GM15510 (cell line): Measurements from ENCODE around the gene TTLL10.

Source experiments
- POLR2A ChIP-seq: IDR thresholded peaks from 3 replicates; pipeline ENCODE4 v1.6.1; 2011; ENCODE audit warnings: borderline replicate concordance; ENCODE audit not compliant: insufficient read length; ENCODE audit errors: extremely low read depth

TTLL10 gene

DNA sequence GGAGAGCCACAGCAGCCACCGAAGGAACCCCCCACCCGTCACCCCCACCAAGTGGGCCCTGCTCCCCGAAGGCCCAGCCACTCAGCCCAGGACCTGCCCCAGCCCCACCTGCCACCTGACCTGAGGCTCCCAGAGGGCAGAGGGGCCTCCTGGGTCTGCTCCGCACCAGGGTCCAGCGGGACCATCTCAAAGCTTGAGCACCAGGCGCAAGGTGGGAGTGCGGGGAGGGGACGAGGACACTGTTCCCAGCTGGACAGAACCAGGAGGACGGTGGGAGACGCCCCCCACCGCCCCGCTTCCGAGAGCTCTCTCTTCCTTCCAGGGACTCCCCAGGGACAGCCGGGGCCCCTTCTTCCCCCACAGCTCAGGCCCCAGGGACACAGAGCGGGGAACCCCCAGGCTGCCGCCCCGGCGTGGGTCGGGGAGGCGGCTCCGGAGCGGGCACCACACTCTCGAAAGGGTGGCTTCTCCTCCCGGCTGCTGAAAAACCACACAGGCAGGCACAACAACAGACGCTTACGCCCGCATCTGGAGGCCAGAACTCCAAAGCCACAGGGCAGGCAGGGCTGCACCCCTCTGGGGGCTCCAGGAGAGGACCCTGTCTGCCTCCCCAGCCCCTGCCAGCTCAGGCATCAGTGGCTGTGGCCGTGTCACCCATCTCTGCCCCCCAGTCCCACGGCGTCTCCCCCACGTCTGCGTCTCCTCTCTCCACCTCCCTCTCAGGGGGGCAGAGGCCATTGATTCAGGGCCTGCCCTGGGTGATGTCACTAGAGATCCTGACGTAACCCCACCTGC lies 1.9 kb upstream of the TTLL10 start:
- TF ChIP-seq POLR2A, result no peak

DNA sequence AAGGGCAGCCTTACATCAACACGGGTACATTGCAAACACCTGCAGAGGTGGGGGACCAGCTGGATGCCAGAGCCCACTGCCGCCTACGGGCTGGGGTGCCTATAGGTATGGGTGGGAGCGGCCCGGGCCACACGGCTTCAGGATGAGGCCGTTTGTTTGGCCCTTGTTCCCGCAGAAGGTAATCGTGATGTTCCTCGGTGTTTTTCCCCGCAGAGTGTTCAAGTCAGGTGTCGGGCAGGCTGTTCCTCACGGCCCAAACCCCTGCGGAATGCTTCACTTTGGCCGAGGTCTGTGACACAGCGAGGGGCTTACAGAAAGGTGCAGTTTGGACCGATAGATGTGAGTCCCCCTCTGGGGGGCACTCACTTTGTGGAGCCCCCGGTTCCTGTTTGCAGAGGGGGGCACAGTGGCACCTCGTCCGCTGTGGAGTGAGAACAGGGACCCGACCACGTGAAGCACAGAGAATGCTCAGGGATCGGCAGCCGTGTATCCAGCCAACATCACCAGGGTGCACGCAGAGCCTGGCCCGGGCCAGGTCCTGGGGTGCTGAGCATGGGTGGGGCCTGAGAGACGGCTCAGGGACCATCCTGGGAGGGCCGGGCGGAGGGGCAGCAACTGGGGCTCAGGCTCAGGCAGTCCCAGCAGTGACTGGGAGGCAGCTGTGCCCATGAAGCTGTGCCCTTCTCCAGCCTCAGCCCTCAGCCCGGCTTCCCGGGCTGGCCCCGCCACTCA lies 453 bp upstream of the TTLL10 start:
- no peak for TF ChIP-seq POLR2A

DNA sequence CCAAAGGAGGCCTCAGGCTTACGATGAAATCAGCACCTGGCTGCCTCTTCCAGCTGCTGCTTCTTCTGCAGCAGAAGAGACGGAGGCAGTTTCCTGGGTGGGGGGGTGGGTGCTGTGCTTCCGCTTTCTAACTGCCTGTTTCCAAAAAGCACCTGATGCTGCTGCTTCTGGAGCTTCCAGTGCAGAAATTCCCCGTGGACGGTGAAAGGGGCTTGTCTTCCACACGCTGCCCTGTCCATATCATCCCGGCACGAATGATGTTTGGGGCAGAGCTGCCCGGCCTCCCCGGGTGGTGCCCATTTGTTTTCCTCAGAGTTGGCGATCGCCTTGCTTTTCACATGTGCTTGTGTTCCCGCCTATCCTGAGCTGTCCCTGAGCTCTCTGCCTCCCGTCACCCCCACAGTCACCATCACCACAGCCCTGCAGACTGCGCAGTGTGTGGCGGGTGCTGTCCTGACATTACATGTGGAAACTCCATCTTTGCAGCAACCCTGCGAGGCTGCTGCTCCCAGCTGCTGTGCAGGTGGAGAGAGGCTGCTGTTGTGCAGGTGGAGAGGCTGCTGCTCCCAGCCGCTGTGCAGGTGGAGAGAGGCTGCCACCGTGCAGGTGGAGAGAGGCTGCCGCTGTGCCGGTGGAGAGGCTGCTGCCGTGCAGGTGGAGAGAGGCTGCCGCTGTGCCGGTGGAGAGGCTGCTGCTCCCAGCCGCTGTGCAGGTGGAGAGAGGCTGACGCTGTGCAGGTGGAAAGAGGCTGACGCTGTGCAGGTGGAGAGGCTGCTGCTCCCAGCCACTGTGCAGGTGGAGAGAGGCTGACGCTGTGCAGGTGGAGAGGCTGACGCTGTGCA lies 1.8 kb downstream of the TTLL10 start:
- TF ChIP-seq POLR2A, result no peak

DNA sequence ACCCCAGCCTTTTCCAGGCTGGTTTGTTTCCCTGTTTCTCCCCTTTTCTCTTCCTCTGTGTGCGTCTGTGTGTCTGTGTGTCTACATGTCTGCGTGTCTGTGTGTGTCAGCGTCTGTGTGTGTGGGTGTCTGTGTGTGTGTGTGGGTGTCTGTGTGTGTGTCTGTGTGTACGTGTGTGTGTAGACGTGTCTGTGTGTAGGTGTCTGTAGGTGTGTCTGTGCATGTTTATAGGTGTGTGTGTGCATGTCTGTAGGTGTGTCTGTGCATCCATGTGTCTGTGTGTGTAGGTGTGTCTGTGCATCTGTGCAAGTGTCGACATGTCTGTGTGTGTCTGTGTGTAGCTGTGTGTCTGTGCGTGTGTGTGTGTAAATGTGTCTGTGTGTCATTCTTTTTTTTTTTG lies 3.3 kb downstream of the TTLL10 start:
- no peak for TF ChIP-seq POLR2A

DNA sequence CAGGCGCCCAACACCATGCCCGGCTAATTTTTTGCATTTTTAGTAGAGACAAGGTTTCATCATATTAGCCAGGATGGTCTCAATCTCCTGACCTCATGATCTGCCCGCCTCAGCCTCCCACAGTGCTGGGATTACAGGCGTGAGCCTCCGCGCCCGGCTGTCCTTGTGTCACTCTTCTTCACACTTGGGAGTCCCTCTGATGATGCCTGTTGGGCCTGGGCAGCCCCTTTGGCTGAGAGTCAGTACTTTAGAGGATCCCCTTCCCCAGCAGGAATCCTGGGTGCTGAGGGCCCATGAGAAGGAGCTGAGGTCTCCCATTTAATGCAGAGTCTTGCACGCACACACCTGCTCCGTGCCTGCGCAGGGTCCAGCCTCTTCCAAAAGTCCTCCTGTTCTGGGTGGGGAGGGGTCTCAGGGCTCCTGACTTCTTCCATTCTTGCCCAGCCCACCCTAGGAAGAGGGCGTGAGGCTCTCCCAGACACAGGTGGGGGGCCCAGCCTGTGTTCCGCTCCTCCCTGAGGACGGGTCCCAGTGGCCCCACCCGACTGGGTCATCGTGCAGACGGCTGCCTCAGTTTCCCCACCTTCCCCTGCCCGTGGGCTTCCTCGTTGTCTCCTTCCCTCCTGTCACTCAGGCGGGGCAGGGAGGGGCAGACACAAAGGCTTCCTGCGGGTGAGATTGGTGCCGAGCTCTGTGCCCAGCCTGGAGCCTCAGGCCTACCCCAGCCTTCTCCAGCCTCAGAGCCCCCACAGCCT lies 3.9 kb downstream of the TTLL10 start:
- TF ChIP-seq POLR2A, result no peak

DNA sequence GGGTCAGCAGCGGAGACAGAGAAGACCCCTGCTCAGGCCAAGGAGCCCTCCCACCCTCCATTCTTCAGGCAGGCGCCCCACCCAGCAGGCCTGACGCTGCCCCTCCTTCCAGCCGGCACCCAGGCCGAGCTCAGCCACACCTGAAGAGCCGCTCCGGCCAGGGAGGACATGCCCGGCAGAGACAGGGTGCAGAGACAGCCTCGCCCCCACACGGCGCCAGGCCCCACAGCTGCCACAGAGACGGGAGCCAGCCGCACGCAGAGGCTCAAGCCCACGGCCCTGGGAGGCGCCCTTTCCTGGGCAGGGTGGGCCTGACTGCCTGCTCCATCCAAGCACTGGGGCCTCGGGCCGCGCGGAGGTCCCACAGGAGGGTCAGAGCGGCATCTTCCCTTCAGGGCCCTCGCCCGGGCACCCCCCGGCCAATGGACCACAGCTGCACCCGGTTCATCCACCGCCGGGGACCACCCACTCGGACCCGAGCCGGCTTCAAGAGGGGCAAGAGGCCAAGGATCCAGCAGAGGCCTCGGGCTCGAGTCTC lies 5.2 kb downstream of the TTLL10 start:
- TF ChIP-seq POLR2A, result no peak

DNA sequence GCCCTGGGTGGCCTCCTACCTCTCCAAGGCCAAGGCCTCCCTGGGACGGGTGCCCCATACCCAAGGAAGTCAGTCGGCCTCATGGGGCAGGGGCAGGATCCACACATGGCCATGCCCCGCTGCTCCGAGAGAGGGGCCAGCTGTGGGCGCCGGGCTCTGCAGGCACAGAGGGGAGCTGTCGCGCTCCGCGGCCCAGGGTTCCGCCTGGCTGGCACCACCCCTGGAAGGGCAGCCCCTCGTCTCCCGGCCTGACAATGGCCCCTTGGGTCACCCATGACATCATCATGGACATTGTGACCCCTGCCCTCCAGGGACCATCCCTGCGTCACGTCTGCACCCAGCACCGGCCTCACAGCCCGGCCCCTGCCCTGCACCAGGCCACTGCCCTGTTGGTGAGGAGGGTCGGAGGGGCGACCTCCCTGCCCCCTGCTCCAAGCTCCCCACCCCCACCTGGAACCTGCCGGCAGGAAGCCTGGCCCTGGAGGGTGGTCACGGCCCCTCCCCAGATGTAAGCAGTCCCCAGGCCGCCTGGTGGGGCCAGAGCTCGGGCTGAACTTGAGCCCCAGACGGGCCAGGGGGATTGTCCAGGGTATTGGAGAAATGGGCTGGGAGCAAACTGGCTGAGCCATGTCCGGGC lies 5.8 kb downstream of the TTLL10 start:
- no peak for TF ChIP-seq POLR2A

DNA sequence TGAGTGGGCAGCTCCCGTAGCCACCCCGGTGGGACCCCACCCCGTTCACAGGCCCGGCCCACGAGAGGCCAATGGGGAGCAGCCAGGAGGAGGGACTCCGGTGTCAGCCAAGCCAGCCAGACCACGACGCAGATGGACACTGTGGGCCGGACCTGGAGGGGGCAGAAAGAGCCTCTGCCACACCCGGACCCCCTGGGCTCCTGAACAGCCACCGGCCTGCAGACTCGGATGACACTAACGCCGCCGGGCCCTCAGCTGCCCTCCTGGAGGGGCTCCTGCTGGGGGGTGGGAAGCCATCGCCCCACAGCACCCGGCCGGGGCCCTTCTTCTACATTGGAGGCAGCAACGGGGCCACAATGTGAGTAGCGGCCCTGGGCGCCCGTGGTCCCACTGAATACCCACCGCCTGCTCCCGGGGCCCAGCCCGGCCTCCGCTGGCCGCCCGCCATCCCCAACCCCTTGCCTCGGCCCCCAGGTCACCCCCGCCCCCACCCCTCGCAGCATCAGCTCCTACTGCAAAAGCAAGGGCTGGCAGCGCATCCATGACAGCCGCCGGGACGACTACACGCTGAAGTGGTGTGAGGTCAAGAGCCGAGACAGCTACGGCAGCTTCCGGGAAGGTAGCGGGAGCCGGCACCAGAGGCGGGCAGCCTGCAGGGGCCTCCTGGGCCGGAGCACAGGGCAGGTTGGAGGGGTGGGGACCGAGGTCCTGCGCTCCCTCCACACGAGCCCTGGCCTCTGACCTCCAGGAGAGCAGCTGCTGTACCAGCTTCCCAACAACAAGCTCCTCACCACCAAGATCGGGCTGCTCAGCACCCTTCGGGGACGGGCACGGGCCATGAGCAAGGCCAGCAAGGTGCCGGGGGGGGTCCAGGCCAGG lies 6.5 kb downstream of the TTLL10 start:
- TF ChIP-seq POLR2A, result no peak

DNA sequence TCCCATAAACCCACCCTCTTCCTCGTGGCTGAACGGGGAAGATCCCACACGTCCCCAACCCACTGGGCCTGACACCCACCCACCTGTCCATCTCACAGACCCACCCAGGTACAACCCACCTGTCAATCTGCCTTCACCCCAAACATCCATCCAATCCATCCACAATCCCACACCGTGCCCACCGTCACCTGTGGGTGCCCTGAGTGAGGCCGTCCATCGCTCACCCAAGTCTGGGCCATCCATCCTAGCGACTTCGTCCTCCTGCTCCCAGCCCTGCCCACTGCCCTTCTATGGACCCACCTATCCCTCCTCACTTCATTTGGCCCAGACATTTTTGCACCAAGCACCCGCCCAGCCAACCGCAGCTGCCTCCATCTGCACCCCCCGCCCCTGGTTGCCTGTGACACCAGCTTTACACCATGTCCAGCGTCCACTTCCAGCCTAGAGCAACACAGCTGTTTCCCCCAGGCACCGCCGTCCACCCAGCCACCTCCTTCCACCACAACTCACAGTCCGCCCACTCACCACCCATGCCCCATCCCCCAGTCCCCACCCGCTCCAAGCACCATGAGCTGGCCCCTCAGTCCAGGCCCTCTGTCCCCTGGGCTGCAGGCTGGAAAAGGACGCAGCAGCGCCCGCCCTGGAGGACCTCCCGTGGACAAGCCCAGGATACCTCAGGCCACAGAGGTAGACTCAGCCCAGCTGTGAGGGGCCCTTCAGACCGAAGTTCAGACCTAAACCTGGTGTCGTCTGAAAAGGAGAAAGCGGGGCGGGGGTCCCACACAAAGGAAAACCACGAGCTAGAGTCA lies 7.7 kb downstream of the TTLL10 start:
- no peak for TF ChIP-seq POLR2A

DNA sequence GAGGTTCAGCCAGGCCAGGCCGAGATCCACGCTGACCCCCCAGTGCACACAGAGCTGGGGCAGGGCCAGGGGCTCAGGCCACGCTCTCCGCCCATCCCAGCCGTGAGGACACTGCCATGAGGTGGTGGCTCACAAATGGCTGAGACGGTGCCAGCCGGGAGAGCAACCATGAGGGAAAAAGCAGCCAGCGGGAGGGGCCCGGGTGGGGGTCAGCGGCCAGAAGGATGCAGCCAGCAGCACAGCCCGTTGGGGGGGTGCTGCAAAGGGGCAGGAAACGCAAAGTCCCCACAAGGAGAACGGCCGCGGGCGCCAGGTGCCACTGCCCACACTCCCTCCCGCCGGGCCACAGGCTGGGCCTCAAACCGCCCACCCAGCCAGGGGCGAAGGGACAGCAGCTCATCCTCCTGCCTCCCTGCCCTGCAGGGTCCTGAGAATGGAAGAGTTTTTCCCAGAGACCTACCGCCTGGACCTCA lies 8.3 kb downstream of the TTLL10 start:
- TF ChIP-seq POLR2A, result no peak

DNA sequence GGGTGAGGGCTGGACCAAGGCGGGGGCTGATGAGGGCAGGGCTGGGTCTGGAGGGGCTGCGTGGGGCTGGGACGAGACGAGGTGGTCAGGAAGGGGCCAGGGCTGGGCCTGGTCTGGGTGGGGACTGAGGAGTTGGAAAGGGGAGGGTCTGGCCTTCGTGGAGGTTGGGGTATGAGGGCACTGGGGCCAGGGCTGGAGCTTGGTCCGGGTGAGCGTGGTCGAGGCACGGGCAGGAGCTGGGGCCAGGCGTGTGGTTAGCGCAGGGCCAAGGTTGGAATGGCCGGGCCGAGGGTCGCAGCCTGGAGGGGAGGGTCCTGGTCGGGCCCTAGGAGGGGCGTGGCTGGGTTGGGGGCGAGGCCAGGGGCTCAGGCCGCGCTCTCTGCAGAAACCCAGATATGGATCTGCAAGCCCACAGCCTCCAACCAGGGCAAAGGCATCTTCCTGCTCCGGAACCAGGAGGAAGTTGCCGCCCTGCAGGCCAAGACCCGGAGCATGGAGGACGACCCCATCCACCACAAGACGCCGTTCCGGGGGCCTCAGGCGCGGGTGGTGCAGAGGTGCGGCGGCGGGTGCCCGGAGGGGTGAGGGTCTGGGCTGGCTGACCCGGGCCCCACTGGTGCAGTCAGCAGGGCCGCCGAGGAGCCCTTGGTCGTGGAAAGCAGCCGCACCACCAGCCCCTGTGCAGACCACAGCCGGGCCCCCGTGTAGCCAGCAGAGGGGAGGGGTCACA lies 9.0 kb downstream of the TTLL10 start:
- no peak for TF ChIP-seq POLR2A
